ENCODE data around the gene TSPAN15. TPM values are rescaled to one million over a fixed set of nuclear protein-coding genes. Genes with fewer than 3 reads are reported as not detected.
"Not testable (repeated sequence)": the region's sequence is repeated elsewhere in the genome, so short reads cannot be mapped to it uniquely, and the experiment has no call there.

The TSPAN15 gene
- total RNA-seq, 2 experiments from 2014 or later: 2.4 to 3.1 TPM

- Histone ChIP-seq H2AFZ (ENCODE audit: low read length) (no peak overlapping the region), H3K9me3 (ENCODE audit: low read length) (no peaks in the 10 kb centered on the region), H3K4me2 (ENCODE audit: low read length) (no peak overlapping the region), H3K27ac (ENCODE audit: low read depth, low read length, poor library complexity, severe bottlenecking) (no peak overlapping the region), H3K36me3 (ENCODE audit: insufficient read depth, low read length) (no peaks in the 10 kb centered on the region), H3K4me3 (ENCODE audit: low read depth, low read length, poor library complexity, severe bottlenecking) (no peak overlapping the region), H4K20me1 (ENCODE audit: insufficient read depth, low read length) (no peaks in the 10 kb centered on the region), H3K79me2 (ENCODE audit: insufficient read depth, low read depth, low read length) (no peaks in the 10 kb centered on the region), H3K9me2 (ENCODE audit: insufficient read depth, low read length) (no peaks in the 10 kb centered on the region), H3K4me1 (ENCODE audit: insufficient read depth, low read length, poor library complexity, severe bottlenecking) (no peaks in the 10 kb centered on the region)
- TF ChIP-seq EZH2phosphoT487 (IDR thresholded peaks at IDR 0.05; ENCODE audit: borderline replicate concordance, low read depth, low read length) (no peak), CTCF (conservative IDR thresholded peaks at IDR 0.05; ENCODE audit: low read length) (no peak)
- no peak for DNase-seq (ENCODE audit: low spot score)
- CTCF ChIA-PET (ENCODE audit: unreplicated experiment): no interaction called here
- intact Hi-C loops (cut with micrococcal nuclease; ENCODE audit: unreplicated experiment): no loop called here
- POLR2A ChIA-PET: interaction anchor here (0.6 kb wide), 1 partner anchor 277 kb away, joined by 4 read pairs; no protein-coding TSS in a partner anchor
- BruUV-seq (replicated peaks): no TSS peak
These were observed 76.7 kb downstream of the TSPAN15 start for GRCh38 chr10:69527961-69528360.

GRCh38 chr10:69533658-69534057 lies 82.4 kb downstream of the TSPAN15 start:
- Histone ChIP-seq H2AFZ (ENCODE audit: low read length) (no peak overlapping the region), H3K9me2 (ENCODE audit: insufficient read depth, low read length) (no peaks in the 10 kb centered on the region), H3K36me3 (ENCODE audit: insufficient read depth, low read length) (no peaks in the 10 kb centered on the region), H3K79me2 (ENCODE audit: insufficient read depth, low read depth, low read length) (no peaks in the 10 kb centered on the region), H3K4me2 (ENCODE audit: low read length) (no peak overlapping the region), H4K20me1 (ENCODE audit: insufficient read depth, low read length) (no peaks in the 10 kb centered on the region), H3K9me3 (ENCODE audit: low read length) (no peaks in the 10 kb centered on the region), H3K4me3 (ENCODE audit: low read depth, low read length, poor library complexity, severe bottlenecking) (no peak overlapping the region), H3K27ac (ENCODE audit: low read depth, low read length, poor library complexity, severe bottlenecking) (no peak overlapping the region), H3K4me1 (ENCODE audit: insufficient read depth, low read length, poor library complexity, severe bottlenecking) (no peaks in the 10 kb centered on the region)
- DNase-seq (ENCODE audit: low spot score): no peak
- ChIA-PET CTCF (ENCODE audit: unreplicated experiment) (no interaction called here), POLR2A (no interaction called here)
- BruUV-seq (replicated peaks): no TSS peak
- TF ChIP-seq EZH2phosphoT487 (IDR thresholded peaks at IDR 0.05; ENCODE audit: borderline replicate concordance, low read depth, low read length): no peak
- no peak for TF ChIP-seq CTCF (conservative IDR thresholded peaks at IDR 0.05; ENCODE audit: low read length)
- intact Hi-C loops (cut with micrococcal nuclease; ENCODE audit: unreplicated experiment): no loop called here

- CTCF ChIA-PET (ENCODE audit: unreplicated experiment); H3K27ac ChIP-seq (ENCODE audit: low read depth, low read length, poor library complexity, severe bottlenecking); DNase-seq (ENCODE audit: low spot score); H3K4me3 ChIP-seq (ENCODE audit: low read depth, low read length, poor library complexity, severe bottlenecking); H4K20me1 ChIP-seq (ENCODE audit: insufficient read depth, low read length); H3K4me2 ChIP-seq (ENCODE audit: low read length); H3K79me2 ChIP-seq (ENCODE audit: insufficient read depth, low read depth, low read length); H3K36me3 ChIP-seq (ENCODE audit: insufficient read depth, low read length); H3K4me1 ChIP-seq (ENCODE audit: insufficient read depth, low read length, poor library complexity, severe bottlenecking); H3K9me2 ChIP-seq (ENCODE audit: insufficient read depth, low read length); H3K9me3 ChIP-seq (ENCODE audit: low read length); H2AFZ ChIP-seq (ENCODE audit: low read length); POLR2A ChIA-PET; intact Hi-C loops (cut with micrococcal nuclease; ENCODE audit: unreplicated experiment); BruUV-seq (replicated peaks): not testable (repeated sequence)
These were observed 85.3 kb downstream of the TSPAN15 start for GRCh38 chr10:69536521-69536920.
